Smooth muscle cell of trachea (primary cell): ENCODE measurements around the gene JAML. TPM values are rescaled to one million over a fixed set of nuclear protein-coding genes. Genes with fewer than 3 reads are reported as not detected.

ENCODE experiments used
- total RNA-seq: library from RNA; depleted of rRNA; stranded (reverse); fragments of >200 nt; gene quantifications from 2 replicates; pipeline ENCODE4 v1.2.1, GENCODE V29; 2014

Gene JAML, protein sequence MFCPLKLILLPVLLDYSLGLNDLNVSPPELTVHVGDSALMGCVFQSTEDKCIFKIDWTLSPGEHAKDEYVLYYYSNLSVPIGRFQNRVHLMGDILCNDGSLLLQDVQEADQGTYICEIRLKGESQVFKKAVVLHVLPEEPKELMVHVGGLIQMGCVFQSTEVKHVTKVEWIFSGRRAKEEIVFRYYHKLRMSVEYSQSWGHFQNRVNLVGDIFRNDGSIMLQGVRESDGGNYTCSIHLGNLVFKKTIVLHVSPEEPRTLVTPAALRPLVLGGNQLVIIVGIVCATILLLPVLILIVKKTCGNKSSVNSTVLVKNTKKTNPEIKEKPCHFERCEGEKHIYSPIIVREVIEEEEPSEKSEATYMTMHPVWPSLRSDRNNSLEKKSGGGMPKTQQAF
- total RNA-seq = not detected in 2 replicates

DNA sequence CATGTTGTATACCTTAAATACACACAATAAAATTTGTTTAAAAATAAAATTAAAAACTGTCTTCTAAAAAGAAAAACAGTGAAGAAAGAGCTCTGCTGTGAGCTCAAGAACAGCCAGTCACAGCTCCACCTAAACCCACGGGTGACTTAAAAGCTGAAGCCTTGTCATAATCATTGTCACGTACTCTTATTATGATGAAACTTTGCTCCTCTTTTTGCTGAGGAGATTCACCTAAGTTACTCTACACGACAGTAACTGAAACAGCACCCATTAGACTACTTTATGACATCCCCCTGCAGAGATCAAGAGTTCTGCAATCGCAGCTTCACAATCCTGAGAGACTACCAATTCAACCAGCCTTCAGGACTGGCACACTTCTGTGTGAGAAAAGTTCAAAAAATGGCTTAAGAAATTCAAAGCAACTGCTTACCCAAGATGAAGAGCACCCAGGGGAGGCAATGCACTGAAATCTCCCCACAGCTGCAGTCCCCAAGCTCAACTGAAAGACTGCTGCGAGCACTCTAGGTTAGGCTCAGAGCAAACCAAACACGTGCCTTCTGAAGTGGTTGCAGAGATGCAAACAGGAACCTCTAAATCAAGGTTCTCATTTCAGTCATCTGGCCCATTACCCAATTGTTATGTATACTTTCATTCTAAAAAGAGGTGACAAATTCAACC lies at the start of gene JAML:
TSS of gene JAML (minus strand) at position 501 of the 678 bp plus-strand sequence. CDS start 10,145 bp downstream, outside the sequence.

GRCh38 chr11:118263695-118264568 lies 39.1 kb upstream of the JAML start, which contains the start of gene MPZL2:
Gene MPZL2, minus strand, starts transcription at chr11:118264297. Its CDS starts 144 bp downstream, at chr11:118264153.

DNA sequence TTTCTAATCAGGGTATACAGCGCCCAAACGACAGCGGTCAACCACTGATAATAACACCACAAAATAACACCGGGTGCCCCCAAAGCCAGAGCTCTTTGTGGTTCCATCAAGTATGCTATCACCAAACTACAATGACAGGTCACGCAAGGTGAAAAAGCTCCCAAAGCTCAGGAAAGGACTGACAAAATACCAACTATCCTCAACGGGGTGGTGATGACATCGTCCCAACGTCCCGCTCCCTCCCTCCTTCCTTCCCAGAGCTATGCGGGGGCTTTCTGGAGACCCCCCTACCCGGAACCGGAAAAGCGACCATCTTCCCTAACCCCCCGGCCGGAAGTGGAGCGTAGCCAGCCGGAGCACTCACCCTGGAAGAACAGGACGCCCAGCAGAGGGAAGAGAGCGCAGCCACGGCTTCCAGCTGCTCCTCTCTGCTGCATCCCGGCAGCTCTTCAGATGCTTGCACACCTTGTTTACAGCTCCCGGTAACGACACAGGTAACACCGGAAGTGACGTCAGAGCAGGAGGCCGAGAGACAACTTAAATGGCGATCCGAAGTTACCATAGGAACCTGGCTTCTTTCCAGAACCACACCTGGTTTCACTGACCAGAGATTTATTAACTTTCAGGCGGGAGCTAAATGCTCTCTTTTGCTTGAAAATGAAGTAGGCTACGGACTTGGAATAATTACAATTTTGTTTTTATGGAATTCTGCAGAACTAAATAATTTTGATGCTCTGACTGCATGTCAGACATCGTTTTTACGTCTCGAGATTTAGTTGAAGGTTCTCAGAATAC lies 27.2 kb upstream of the JAML start, which contains the start of gene MPZL3:
TSS of gene MPZL3 (minus strand) at position 508 of the 795 bp plus-strand sequence. CDS start at position 437, 71 bp downstream.

DNA sequence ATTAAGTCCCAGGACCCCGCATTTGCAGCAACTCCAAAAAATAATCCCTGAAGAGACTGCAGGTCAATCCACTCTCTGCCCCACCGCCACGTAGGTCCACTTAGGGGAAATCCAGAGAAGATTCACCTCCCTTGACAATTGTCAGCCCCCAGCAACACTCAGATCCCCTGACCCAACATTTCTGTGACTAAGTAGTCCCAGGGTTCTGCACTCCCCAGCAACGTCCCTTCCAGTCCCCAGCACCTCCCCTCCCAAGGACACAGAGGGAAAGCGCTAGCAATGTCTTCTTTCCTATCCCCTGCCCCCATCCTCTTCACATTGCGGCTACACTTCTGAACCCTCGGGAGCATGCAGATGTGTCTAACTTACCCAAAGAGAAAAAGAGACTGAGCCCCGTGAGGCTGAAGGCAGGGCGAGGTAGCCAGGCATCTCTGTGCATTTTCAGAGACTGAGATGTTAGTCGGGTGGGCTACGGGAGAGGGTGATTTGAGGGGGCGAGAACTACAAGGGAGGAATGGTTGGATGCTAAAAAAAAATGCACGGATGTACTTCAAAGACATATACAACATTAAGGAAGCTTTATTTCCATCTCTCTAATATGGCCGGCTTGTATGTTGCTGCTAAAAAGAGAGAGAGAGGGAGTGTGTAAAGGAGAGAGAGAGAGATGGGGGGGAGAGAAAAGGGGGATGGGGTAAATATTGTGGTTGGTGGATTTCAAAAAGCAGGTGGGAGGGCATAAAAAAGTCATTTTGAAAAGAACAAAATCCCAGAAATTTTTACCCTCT lies 48.6 kb downstream of the JAML start, which contains the start of gene SCN2B:
TSS of gene SCN2B (minus strand) at position 647 of the 785 bp plus-strand sequence. CDS start at position 439, 208 bp downstream.

DNA sequence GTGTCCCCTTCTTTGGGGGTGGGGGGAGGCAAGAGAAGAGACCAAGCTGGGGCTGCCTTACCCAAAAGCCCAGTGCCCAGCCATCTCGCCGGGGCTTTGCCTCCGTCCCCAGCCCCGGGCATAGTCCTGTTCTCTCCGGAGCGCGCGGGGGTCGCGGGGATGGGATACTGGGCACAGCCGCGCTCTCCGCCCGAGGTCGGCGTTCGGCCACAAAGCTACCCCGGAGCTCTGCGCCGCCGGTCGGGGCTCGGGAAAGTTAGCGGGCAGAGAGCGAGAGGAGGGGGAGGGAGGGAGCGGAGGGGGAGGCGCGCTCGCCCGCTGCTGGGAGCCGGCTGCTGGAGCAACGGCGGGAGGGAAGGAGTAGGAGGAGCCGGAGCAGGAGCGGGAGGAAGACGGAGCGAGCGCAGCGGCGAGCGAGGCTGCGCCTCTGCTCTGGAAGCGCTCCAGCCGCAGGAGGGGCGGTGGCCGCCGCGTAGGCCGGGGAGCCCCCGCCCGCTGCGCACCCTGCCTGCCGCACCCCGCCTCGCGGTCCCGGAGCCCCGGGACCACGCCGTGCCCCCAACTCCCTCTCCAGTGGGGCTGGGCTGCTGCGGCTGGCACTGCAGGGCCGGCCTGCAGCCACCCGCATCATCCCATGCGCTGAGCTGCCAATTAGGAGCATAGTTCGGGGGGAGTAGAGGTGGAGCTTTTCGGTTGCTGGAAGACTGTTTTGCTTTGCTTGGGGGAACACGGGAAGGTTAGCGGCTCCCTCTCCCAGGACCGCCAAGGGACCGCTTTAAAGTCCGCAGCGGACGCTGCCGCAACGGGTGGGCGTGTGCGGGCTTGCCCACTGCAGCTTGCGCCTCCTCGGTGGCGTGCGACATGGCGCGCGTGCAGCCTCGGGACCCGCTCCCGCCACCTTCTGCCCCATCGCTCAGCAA lies 72.0 kb downstream of the JAML start, which contains the start of gene SCN4B:
TSS of gene SCN4B (minus strand) at position 272 of the 920 bp plus-strand sequence. CDS start at position 122, 150 bp downstream.

Other genes starting within 250 kb of the JAML start
- 1.8 TPM in 1 of 2 replicates, not detected in the other for gene IL10RA, start 238.6 kb downstream of the JAML start, total RNA-seq
- not detected in 2 replicates for gene TMPRSS4, start 147.9 kb downstream of the JAML start, total RNA-seq
- gene SMIM35, start 138.0 kb downstream of the JAML start, total RNA-seq = not detected in 2 replicates
- 0.44 and 0.83 TPM in 2 replicates for gene SCN4B, start 72.2 kb downstream of the JAML start, total RNA-seq
- gene SCN2B, start 48.4 kb downstream of the JAML start, total RNA-seq = under 0.01 and 0.99 TPM in 2 replicates
- gene MPZL3, start 27.4 kb upstream of the JAML start, total RNA-seq = 0.17 and 0.29 TPM in 2 replicates
- 0.73 TPM in 1 of 2 replicates, not detected in the other for gene MPZL2, start 39.3 kb upstream of the JAML start, total RNA-seq
- not detected in 2 replicates for gene CD3E, start 79.7 kb upstream of the JAML start, total RNA-seq
- not detected in 2 replicates for gene CD3D, start 117.7 kb upstream of the JAML start, total RNA-seq
- gene CD3G, start 119.3 kb upstream of the JAML start, total RNA-seq = not detected in 2 replicates
- gene UBE4A, start 134.6 kb upstream of the JAML start, total RNA-seq = 47.6 and 48.0 TPM in 2 replicates
- 21.0 and 34.8 TPM in 2 replicates for gene ATP5MG, start 176.6 kb upstream of the JAML start, total RNA-seq
- 30.3 and 48.0 TPM in 2 replicates for gene KMT2A, start 211.5 kb upstream of the JAML start, total RNA-seq